Lower leg skin (tissue), 3 donors: ENCODE results near the gene SMG6.

Experiments used
- POLR2A ChIP-seq, 2 donors: fragments of 450-650 bp; IDR thresholded peaks; one replicate each; pipeline ENCODE4 v1.6.1; 2016 to 2017; ENCODE audit warnings: antibody characterized with exemption in 2 of 2, mild to moderate bottlenecking in 1 of 2, moderate library complexity in 1 of 2
- TF ChIP-seq, protein P1 (sequence below), 3 donors: fragments of 450-650 bp; IDR thresholded peaks; one replicate each; pipeline ENCODE4 v1.5.1; 2016; ENCODE audit warnings: antibody characterized with exemption in 3 of 3, mild to moderate bottlenecking in 3 of 3, moderate library complexity in 2 of 3

DNA sequence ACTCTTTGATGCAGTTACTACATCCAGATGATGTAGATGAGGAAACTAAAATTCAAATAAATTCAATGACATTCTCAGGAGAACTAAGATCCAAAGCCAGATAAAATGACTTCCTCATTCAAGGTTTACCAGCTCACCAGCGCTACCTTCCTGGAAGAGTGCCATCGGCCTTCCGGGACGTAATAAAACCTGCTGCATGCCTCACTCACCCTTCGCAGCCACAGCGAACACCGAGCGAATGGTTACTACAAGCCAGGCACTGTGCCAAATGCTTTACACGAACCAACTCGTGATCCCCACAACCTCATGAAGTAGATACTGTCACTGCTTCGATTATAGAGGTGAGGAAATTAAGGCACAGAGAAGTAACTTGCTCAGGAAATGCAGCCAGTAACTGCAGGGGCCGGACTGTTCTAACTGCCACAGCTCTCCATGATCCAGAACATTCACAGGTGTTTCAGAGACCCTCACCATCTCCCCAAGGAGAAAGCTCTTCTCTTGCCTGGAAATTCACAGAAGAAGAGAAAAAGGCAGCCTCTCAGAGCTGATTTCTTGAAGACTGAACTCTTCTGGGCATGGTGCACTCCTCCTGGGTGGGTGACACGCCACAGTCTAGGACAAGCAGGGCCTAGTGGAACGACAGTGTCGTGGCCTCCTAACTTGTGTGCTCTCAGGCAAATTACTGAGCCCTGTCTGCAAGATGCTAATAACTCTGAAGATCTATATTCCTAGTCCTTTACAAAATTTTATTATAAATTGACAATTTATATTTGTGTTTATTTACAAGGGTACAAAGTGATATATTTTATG lies 201.9 kb downstream of the SMG6 start:
- TF ChIP-seq, protein P1, sequence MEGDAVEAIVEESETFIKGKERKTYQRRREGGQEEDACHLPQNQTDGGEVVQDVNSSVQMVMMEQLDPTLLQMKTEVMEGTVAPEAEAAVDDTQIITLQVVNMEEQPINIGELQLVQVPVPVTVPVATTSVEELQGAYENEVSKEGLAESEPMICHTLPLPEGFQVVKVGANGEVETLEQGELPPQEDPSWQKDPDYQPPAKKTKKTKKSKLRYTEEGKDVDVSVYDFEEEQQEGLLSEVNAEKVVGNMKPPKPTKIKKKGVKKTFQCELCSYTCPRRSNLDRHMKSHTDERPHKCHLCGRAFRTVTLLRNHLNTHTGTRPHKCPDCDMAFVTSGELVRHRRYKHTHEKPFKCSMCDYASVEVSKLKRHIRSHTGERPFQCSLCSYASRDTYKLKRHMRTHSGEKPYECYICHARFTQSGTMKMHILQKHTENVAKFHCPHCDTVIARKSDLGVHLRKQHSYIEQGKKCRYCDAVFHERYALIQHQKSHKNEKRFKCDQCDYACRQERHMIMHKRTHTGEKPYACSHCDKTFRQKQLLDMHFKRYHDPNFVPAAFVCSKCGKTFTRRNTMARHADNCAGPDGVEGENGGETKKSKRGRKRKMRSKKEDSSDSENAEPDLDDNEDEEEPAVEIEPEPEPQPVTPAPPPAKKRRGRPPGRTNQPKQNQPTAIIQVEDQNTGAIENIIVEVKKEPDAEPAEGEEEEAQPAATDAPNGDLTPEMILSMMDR (IDR thresholded peaks at IDR 0.05): no peak
- TF ChIP-seq POLR2A (IDR thresholded peaks at IDR 0.05): no peak
